Effector memory CD4-positive, alpha-beta T cell (primary cell): ENCODE measurements around the gene DALRD3.

Source experiments
- DNase-seq, 3 donors: peaks; one replicate each; pipeline ENCODE4 v3.0.0-alpha.2; 2020
- H3K27ac ChIP-seq: 2 replicates; pipeline ENCODE4 v1.7.0; 2013; ENCODE audit warnings: mild to moderate bottlenecking, low read length, moderate library complexity; ENCODE audit not compliant: insufficient read depth, poor library complexity, severe bottlenecking
- H3K27me3 ChIP-seq: replicated peaks from 2 replicates; pipeline ENCODE4 v1.7.0; 2013; ENCODE audit warnings: mild to moderate bottlenecking, low read length; ENCODE audit not compliant: insufficient read depth, control insufficient read depth, poor library complexity, severe bottlenecking
- H3K36me3 ChIP-seq: 2 replicates; pipeline ENCODE4 v1.7.0; 2013; ENCODE audit warnings: mild to moderate bottlenecking, low read length, moderate library complexity; ENCODE audit not compliant: control insufficient read depth, insufficient read depth
- H3K4me1 ChIP-seq: 2 replicates; pipeline ENCODE4 v1.7.0; 2013; ENCODE audit warnings: low read length, mild to moderate bottlenecking; ENCODE audit not compliant: control insufficient read depth, insufficient read depth, poor library complexity, severe bottlenecking
- H3K4me3 ChIP-seq: 2 replicates; pipeline ENCODE4 v1.7.0; 2013; ENCODE audit warnings: low read length, low read depth, mild to moderate bottlenecking; ENCODE audit not compliant: insufficient read depth, poor library complexity, severe bottlenecking
- H3K9me3 ChIP-seq: 2 replicates; pipeline ENCODE4 v1.7.0; 2013; ENCODE audit warnings: mild to moderate bottlenecking, low read length, moderate library complexity; ENCODE audit not compliant: control insufficient read depth

DALRD3 gene

GRCh38 chr3:48980295-48980694, 38.1 kb downstream of the DALRD3 start:
- Histone ChIP-seq H3K4me1 (no peaks in the 10 kb centered on the region), H3K36me3 (peaks cover 71% of the 10 kb centered on the region), H3K27me3 (no peaks in the 10 kb centered on the region), H3K9me3 (no peaks in the 10 kb centered on the region), H3K27ac (no peak overlapping the region), H3K4me3 (no peak overlapping the region)
- DNase-seq = no peak

GRCh38 chr3:48979451-48979850, 38.9 kb downstream of the DALRD3 start:
- Histone ChIP-seq H3K4me1 (no peaks in the 10 kb centered on the region), H3K27me3 (no peaks in the 10 kb centered on the region), H3K27ac (no peak overlapping the region), H3K4me3 (no peak overlapping the region), H3K36me3 (peaks cover 72% of the 10 kb centered on the region), H3K9me3 (no peaks in the 10 kb centered on the region)
- DNase-seq = no peak

GRCh38 chr3:48974076-48974864, 44.1 kb downstream of the DALRD3 start:
- no peak overlapping the region for H3K4me3 ChIP-seq
- no peak overlapping the region for H3K27ac ChIP-seq

GRCh38 chr3:48970586-48970985, 47.8 kb downstream of the DALRD3 start:
- H3K27me3 ChIP-seq = no peaks in the 10 kb centered on the region
- H3K9me3 ChIP-seq = no peaks in the 10 kb centered on the region
- no peaks in the 10 kb centered on the region for H3K4me1 ChIP-seq
- DNase-seq = no peak
- no peak overlapping the region for H3K27ac ChIP-seq
- H3K36me3 ChIP-seq = peaks cover 79% of the 10 kb centered on the region
- H3K4me3 ChIP-seq = no peak overlapping the region

More at GRCh38 chr3:48974076-48974864, 44.1 kb downstream of the DALRD3 start:
- Histone ChIP-seq H3K36me3 (peaks cover 76% of the 10 kb centered on the region), H3K9me3 (no peaks in the 10 kb centered on the region), H3K4me1 (no peaks in the 10 kb centered on the region), H3K27me3 (no peaks in the 10 kb centered on the region)
- no peak for DNase-seq

GRCh38 chr3:48966876-48967361, 51.5 kb downstream of the DALRD3 start:
- no peak for DNase-seq
- Histone ChIP-seq H3K27ac (no peak overlapping the region), H3K4me3 (no peak overlapping the region), H3K4me1 (no peaks in the 10 kb centered on the region), H3K27me3 (no peaks in the 10 kb centered on the region), H3K36me3 (peaks cover 63% of the 10 kb centered on the region), H3K9me3 (no peaks in the 10 kb centered on the region)

- peaks cover 59% of the 10 kb centered on the region for H3K36me3 ChIP-seq
Observed at GRCh38 chr3:48966367-48966766, 52.0 kb downstream of the DALRD3 start.

More at GRCh38 chr3:48966367-48966766, 52.0 kb downstream of the DALRD3 start:
- H3K27me3 ChIP-seq = no peaks in the 10 kb centered on the region
- H3K4me1 ChIP-seq = no peaks in the 10 kb centered on the region
- H3K9me3 ChIP-seq = no peaks in the 10 kb centered on the region
- H3K27ac ChIP-seq = no peak overlapping the region
- DNase-seq = no peak
- no peak overlapping the region for H3K4me3 ChIP-seq
